ENCODE results near the gene DCLK1. TPM values are rescaled to one million over a fixed set of nuclear protein-coding genes. Genes with fewer than 3 reads are reported as not detected.

DCLK1 gene
- total and polyA plus RNA-seq, 9 donors = 3.3 to 37.0 (median 20.7) TPM

DNA sequence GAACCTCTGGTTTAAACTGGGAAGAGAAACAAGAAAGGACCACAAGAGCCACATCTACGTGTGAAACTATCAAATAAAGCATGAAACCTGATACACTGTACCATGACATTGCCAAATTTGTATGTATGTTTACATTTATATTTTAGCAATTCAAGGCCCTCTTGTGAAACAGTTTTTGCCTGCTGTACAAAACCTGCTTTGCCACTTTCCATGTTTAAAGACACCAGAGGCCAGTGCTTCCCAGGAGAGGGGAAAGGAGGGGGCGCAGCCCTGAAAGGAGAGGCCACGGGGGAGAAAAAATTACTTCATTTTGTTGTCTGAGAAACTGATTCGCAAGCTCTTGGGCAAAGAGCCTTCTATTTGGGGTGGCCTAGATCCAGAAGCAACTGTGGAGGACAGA, 124.8 kb downstream of the DCLK1 start:
- DNase-seq = no peak
- H3K27ac ChIP-seq = no peak overlapping the region
- no peaks in the 10 kb centered on the region for H3K36me3 ChIP-seq
- intact Hi-C loops (cut with DNase I) = no loop called here
- TF ChIP-seq, protein P1, sequence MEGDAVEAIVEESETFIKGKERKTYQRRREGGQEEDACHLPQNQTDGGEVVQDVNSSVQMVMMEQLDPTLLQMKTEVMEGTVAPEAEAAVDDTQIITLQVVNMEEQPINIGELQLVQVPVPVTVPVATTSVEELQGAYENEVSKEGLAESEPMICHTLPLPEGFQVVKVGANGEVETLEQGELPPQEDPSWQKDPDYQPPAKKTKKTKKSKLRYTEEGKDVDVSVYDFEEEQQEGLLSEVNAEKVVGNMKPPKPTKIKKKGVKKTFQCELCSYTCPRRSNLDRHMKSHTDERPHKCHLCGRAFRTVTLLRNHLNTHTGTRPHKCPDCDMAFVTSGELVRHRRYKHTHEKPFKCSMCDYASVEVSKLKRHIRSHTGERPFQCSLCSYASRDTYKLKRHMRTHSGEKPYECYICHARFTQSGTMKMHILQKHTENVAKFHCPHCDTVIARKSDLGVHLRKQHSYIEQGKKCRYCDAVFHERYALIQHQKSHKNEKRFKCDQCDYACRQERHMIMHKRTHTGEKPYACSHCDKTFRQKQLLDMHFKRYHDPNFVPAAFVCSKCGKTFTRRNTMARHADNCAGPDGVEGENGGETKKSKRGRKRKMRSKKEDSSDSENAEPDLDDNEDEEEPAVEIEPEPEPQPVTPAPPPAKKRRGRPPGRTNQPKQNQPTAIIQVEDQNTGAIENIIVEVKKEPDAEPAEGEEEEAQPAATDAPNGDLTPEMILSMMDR (IDR thresholded peaks at IDR 0.05) = no peak
- TF ChIP-seq POLR2A (IDR thresholded peaks at IDR 0.05) = no peak
- TF ChIP-seq EP300 (IDR thresholded peaks at IDR 0.05) = no peak
- H3K4me3 ChIP-seq = no peak overlapping the region
- 63 to 70% (median 67%) methylated on average over 4 of the region's 4 CpGs for WGBS, 3 donors
- no peaks in the 10 kb centered on the region for H3K4me1 ChIP-seq (ENCODE audit: insufficient read depth)
- no peaks in the 10 kb centered on the region for H3K27me3 ChIP-seq
- H3K9me3 ChIP-seq = no peaks in the 10 kb centered on the region

GRCh38 chr13:36001561-36001960, 129.6 kb downstream of the DCLK1 start:
- TF ChIP-seq EP300 (IDR thresholded peaks at IDR 0.05) (no peak), POLR2A (IDR thresholded peaks at IDR 0.05) (no peak)
- TF ChIP-seq, protein P1 (IDR thresholded peaks at IDR 0.05) = no peak
- H3K9me3 ChIP-seq = no peaks in the 10 kb centered on the region
- no peaks in the 10 kb centered on the region for H3K27me3 ChIP-seq
- H3K36me3 ChIP-seq = no peaks in the 10 kb centered on the region
- no peak overlapping the region for H3K4me3 ChIP-seq
- no peaks in the 10 kb centered on the region for H3K4me1 ChIP-seq (ENCODE audit: insufficient read depth)
- whole genome bisulfite sequencing, 3 donors = 74 to 91% (median 90%) methylated on average over 2 of the region's 2 CpGs
- DNase-seq = no peak
- no peak overlapping the region for H3K27ac ChIP-seq
- intact Hi-C loops (cut with DNase I) = no loop called here

GRCh38 chr13:36000028-36000427, 131.2 kb downstream of the DCLK1 start:
- Histone ChIP-seq H3K27me3 (no peaks in the 10 kb centered on the region), H3K4me3 (no peak overlapping the region), H3K9me3 (no peaks in the 10 kb centered on the region), H3K27ac (no peak overlapping the region), H3K4me1 (ENCODE audit: insufficient read depth) (no peaks in the 10 kb centered on the region), H3K36me3 (no peaks in the 10 kb centered on the region)
- no peak for DNase-seq
- WGBS, 3 donors = 90 to 93% (median 93%) methylated on average over 2 of the region's 2 CpGs
- TF ChIP-seq, protein P1 (IDR thresholded peaks at IDR 0.05) = no peak
- TF ChIP-seq POLR2A (IDR thresholded peaks at IDR 0.05) = no peak
- TF ChIP-seq EP300 (IDR thresholded peaks at IDR 0.05) = no peak
- intact Hi-C loops (cut with DNase I) = no loop called here

GRCh38 chr13:35996360-35996759, 134.8 kb downstream of the DCLK1 start:
- 56 to 68% (median 57%) methylated on average over 3 of the region's 3 CpGs for WGBS, 3 donors
- DNase-seq = no peak
- no peaks in the 10 kb centered on the region for H3K27me3 ChIP-seq

More at GRCh38 chr13:35996360-35996759, 134.8 kb downstream of the DCLK1 start:
- Histone ChIP-seq H3K4me3 (no peak overlapping the region), H3K9me3 (no peaks in the 10 kb centered on the region), H3K27ac (no peak overlapping the region), H3K36me3 (no peaks in the 10 kb centered on the region), H3K4me1 (ENCODE audit: insufficient read depth) (peaks cover 3% of the 10 kb centered on the region)
- TF ChIP-seq EP300 (IDR thresholded peaks at IDR 0.05) = no peak
- TF ChIP-seq, protein P1 (IDR thresholded peaks at IDR 0.05) = no peak
- TF ChIP-seq POLR2A (IDR thresholded peaks at IDR 0.05) = no peak
- intact Hi-C loops (cut with DNase I) = loop anchor here in 1 of 4 donors (10.0 kb wide), 1 partner anchor 58 kb away; no protein-coding TSS in a partner anchor
